Calu3 (cell line): ENCODE results near the gene UBE2G2. TPM values are rescaled to one million over a fixed set of nuclear protein-coding genes. Genes with fewer than 3 reads are reported as not detected.
A peak's percentile ranks its signal among the peaks of the same experiment; 100 is the strongest.

Experiments used
- BruUV-seq: library from RNA; stranded (reverse); fragments of 400-500 nt; replicated peaks from 2 replicates; lab custom pipeline; 2021; lab: Mats Ljungman, UMichigan
- CTCF ChIA-PET: fragments of 300-600 bp; sonication (Branson Sonifier 250); formaldehyde crosslinking; loops from one replicate; lab custom pipeline; 2022; ENCODE audit warnings: antibody characterized with exemption; lab: Charles Lee
- DNase-seq: peaks from one replicate; pipeline ENCODE4 v3.0.0; 2022
- H3K27ac Mint-ChIP-seq: one replicate; pipeline ENCODE4 v1.8.0; 2022; ENCODE audit warnings: mixed read lengths; ENCODE audit not compliant: unreplicated experiment
- H3K27me3 Mint-ChIP-seq: one replicate; pipeline ENCODE4 v1.8.0; 2022; ENCODE audit warnings: mixed read lengths; ENCODE audit not compliant: unreplicated experiment
- H3K36me3 Mint-ChIP-seq: one replicate; pipeline ENCODE4 v1.8.0; 2022; ENCODE audit warnings: mild to moderate bottlenecking, moderate library complexity, mixed read lengths; ENCODE audit not compliant: insufficient read depth, unreplicated experiment
- H3K4me1 Mint-ChIP-seq: one replicate; pipeline ENCODE4 v1.8.0; 2022; ENCODE audit warnings: mild to moderate bottlenecking, low read depth, mixed read lengths; ENCODE audit not compliant: unreplicated experiment
- H3K4me3 Mint-ChIP-seq: one replicate; pipeline ENCODE4 v1.8.0; 2022; ENCODE audit warnings: mild to moderate bottlenecking, low read depth, moderate library complexity, mixed read lengths; ENCODE audit not compliant: unreplicated experiment
- H3K9me3 Mint-ChIP-seq: one replicate; pipeline ENCODE4 v1.8.0; 2022; ENCODE audit warnings: low read depth, mixed read lengths; ENCODE audit not compliant: unreplicated experiment
- intact Hi-C: fragments of 100-400 bp; cut with micrococcal nuclease; formaldehyde crosslinking; loops from one replicate; pipeline ENCODE4 v1.10.0; 2022; ENCODE audit not compliant: unreplicated experiment
- total RNA-seq: library from RNA; stranded (reverse); gene quantifications from 2 replicates; pipeline ENCODE4 v1.2.3, GENCODE V29; 2022
- TF ChIP-seq, protein P1 (sequence below): fragments of 200-600 bp; IDR thresholded peaks from one replicate; pipeline ENCODE4 v1.8.0; 2022; ENCODE audit warnings: antibody characterized with exemption; ENCODE audit not compliant: unreplicated experiment

The UBE2G2 gene
- total RNA-seq, 1 experiment from 2014 or later: 61.7 TPM

- intact Hi-C loops: no loop called here
- no TSS peak for BruUV-seq
- Mint-ChIP-seq H3K4me3 (no peak overlapping the region), H3K36me3 (no peaks in the 10 kb centered on the region), H3K27ac (no peak overlapping the region), H3K9me3 (no peaks in the 10 kb centered on the region), H3K27me3 (peaks cover 58% of the 10 kb centered on the region), H3K4me1 (no peaks in the 10 kb centered on the region)
- CTCF ChIA-PET: no interaction called here
- TF ChIP-seq, protein P1, sequence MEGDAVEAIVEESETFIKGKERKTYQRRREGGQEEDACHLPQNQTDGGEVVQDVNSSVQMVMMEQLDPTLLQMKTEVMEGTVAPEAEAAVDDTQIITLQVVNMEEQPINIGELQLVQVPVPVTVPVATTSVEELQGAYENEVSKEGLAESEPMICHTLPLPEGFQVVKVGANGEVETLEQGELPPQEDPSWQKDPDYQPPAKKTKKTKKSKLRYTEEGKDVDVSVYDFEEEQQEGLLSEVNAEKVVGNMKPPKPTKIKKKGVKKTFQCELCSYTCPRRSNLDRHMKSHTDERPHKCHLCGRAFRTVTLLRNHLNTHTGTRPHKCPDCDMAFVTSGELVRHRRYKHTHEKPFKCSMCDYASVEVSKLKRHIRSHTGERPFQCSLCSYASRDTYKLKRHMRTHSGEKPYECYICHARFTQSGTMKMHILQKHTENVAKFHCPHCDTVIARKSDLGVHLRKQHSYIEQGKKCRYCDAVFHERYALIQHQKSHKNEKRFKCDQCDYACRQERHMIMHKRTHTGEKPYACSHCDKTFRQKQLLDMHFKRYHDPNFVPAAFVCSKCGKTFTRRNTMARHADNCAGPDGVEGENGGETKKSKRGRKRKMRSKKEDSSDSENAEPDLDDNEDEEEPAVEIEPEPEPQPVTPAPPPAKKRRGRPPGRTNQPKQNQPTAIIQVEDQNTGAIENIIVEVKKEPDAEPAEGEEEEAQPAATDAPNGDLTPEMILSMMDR: no peak
- no peak for DNase-seq
Observed at GRCh38 chr21:44738621-44739020, 63.0 kb downstream of the UBE2G2 start.

DNA sequence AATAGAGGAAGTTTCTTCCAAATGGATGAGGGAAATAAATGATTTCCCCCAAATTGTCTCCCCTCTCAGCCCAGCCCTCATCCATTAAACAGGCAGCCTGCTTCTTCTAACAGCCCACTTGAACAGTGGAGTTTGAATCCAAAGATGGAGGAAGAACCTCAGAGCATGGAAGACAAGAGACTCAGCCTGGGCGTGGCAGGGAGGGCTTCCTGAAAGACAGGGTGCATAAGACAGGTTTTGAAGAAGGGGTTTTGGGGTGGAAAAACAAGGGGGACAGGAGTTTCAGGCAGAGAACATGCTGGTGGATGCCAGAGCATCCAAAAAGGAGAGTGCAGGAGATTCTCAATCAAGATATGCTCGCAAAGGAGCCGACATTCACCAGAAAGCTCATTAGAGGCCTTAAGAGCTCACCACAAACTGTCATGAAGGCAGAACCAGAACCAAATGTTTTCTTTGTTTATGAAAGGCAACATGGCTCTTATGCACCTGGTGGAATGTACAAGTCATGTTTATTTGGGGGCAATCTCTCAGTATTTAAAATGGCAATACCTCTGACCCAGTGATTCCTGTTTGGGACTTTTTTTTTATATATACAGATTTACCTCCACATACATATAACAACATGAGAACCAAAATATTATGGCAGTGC is 63.8 kb downstream of the UBE2G2 start:
- DNase-seq: no peak
- CTCF ChIA-PET: no interaction called here
- TF ChIP-seq, protein P1: no peak
- Mint-ChIP-seq H3K36me3 (no peaks in the 10 kb centered on the region), H3K4me3 (no peak overlapping the region), H3K9me3 (no peaks in the 10 kb centered on the region), H3K4me1 (no peaks in the 10 kb centered on the region), H3K27ac (no peak overlapping the region), H3K27me3 (peaks cover 66% of the 10 kb centered on the region)
- BruUV-seq: no TSS peak
- intact Hi-C loops: no loop called here

- no peak overlapping the region for H3K4me3 Mint-ChIP-seq
Observed at GRCh38 chr21:44736291-44737004, 65.2 kb downstream of the UBE2G2 start.

GRCh38 chr21:44735821-44736220 is 65.8 kb downstream of the UBE2G2 start:
- CTCF ChIA-PET: no interaction called here
- intact Hi-C loops: no loop called here
- no peaks in the 10 kb centered on the region for H3K4me1 Mint-ChIP-seq
- no peak overlapping the region for H3K4me3 Mint-ChIP-seq
- TF ChIP-seq, protein P1: no peak
- peaks cover 80% of the 10 kb centered on the region for H3K27me3 Mint-ChIP-seq
- H3K36me3 Mint-ChIP-seq: no peaks in the 10 kb centered on the region
- no peak for DNase-seq
- H3K27ac Mint-ChIP-seq: no peak overlapping the region
- H3K9me3 Mint-ChIP-seq: no peaks in the 10 kb centered on the region
- no TSS peak for BruUV-seq

More at GRCh38 chr21:44736291-44737004, 65.2 kb downstream of the UBE2G2 start:
- DNase-seq: peak; percentile 82
- CTCF ChIA-PET: no interaction called here
- no peaks in the 10 kb centered on the region for H3K36me3 Mint-ChIP-seq
- H3K27me3 Mint-ChIP-seq: peaks cover 80% of the 10 kb centered on the region
- H3K27ac Mint-ChIP-seq: no peak overlapping the region
- no peaks in the 10 kb centered on the region for H3K4me1 Mint-ChIP-seq
- TF ChIP-seq, protein P1: no peak
- intact Hi-C loops: no loop called here
- BruUV-seq: no TSS peak
- no peaks in the 10 kb centered on the region for H3K9me3 Mint-ChIP-seq
